Panc1 (cell line): Measurements from ENCODE around the gene PTDSS2. TPM values are rescaled to one million over a fixed set of nuclear protein-coding genes. Genes with fewer than 3 reads are reported as not detected.
A peak's percentile ranks its signal among the peaks of the same experiment; 100 is the strongest.

ENCODE experiments used
- ATAC-seq: fragments of 200-7000 bp; cut with Tn5 transposase; 2 replicates; pipeline ENCODE4 v1.9.1; 2020; ENCODE audit warnings: mild to moderate bottlenecking, moderate library complexity
- BruUV-seq: library from RNA; stranded (reverse); fragments of 400-500 nt; replicated peaks from 2 replicates; lab custom pipeline; 2021; lab: Mats Ljungman, UMichigan
- CTCF ChIA-PET: fragments of 300-600 bp; sonication (Branson Sonifier 250); formaldehyde crosslinking; loops from one replicate; lab custom pipeline; 2022; ENCODE audit warnings: antibody characterized with exemption; lab: Charles Lee
- POLR2A ChIA-PET: fragments of 300-600 bp; sonication (Branson Sonifier 250); formaldehyde crosslinking; loops from one replicate; lab custom pipeline; 2022; ENCODE audit warnings: antibody characterized with exemption; lab: Charles Lee
- DNase-seq: peaks from one replicate; pipeline ENCODE4 v3.0.0-alpha.2; 2010; ENCODE audit warnings: low read depth, low spot score
- H3K27ac ChIP-seq: 2 replicates; pipeline ENCODE4 v1.5.1; 2011; ENCODE audit warnings: mild to moderate bottlenecking, low read length, inconsistent platforms
- H3K27me3 ChIP-seq: fragments of 200-500 bp; sonication (Bioruptor generic); 2 replicates; pipeline ENCODE4 v1.6.0; 2014; ENCODE audit warnings: low read length, inconsistent platforms; ENCODE audit not compliant: control insufficient read depth, insufficient read depth
- H3K36me3 ChIP-seq: fragments of 200-500 bp; sonication (Bioruptor generic); 2 replicates; pipeline ENCODE4 v1.5.1; 2014; ENCODE audit warnings: inconsistent platforms, mild to moderate bottlenecking, low read length, moderate library complexity; ENCODE audit not compliant: control insufficient read depth, insufficient read depth
- H3K4me1 ChIP-seq: 2 replicates; pipeline ENCODE4 v1.5.1; 2011; ENCODE audit warnings: inconsistent platforms, mild to moderate bottlenecking, low read length, moderate library complexity; ENCODE audit not compliant: control insufficient read depth, insufficient read depth
- H3K4me3 ChIP-seq, 2 experiments: 2 replicates each; pipeline ENCODE4 v1.5.1; 2011 to 2012; ENCODE audit warnings: low read depth in 2 of 2, low read length in 2 of 2, mild to moderate bottlenecking in 2 of 2, inconsistent platforms in 1 of 2, moderate library complexity in 1 of 2
- H3K9me3 ChIP-seq: fragments of 200-500 bp; sonication (Bioruptor generic); 2 replicates; pipeline ENCODE4 v1.5.1; 2014; ENCODE audit warnings: low read depth, mild to moderate bottlenecking, inconsistent platforms, low read length, moderate library complexity; ENCODE audit not compliant: control insufficient read depth, insufficient read depth
- POLR2AphosphoS5 ChIP-seq: IDR thresholded peaks from 2 replicates; pipeline ENCODE4 v1.6.1; 2012; ENCODE audit warnings: mild to moderate bottlenecking, low read depth, low read length, moderate library complexity
- SIN3A ChIP-seq: IDR thresholded peaks from 2 replicates; pipeline ENCODE4 v1.6.1; 2012; ENCODE audit warnings: low read depth, mild to moderate bottlenecking, low read length, moderate library complexity, borderline replicate concordance; ENCODE audit not compliant: insufficient read depth
- TCF7L2 ChIP-seq: IDR thresholded peaks from 2 replicates; pipeline ENCODE4 v1.6.1; 2011; ENCODE audit warnings: mild to moderate bottlenecking, low read depth, low read length, inconsistent platforms
- in situ Hi-C: cut with HindIII; loops from 2 replicates; pipeline ENCODE4 v1.10.0; 2016; ENCODE audit warnings: low sequenced_read_pairs, low pct_unique_long_range_greater_than_20kb
- intact Hi-C: fragments of 100-400 bp; cut with micrococcal nuclease; formaldehyde crosslinking; loops from one replicate; pipeline ENCODE4 v1.10.0; 2022; ENCODE audit not compliant: unreplicated experiment
- total RNA-seq: library from RNA; stranded (reverse); gene quantifications from one replicate; pipeline ENCODE4 v1.2.1, GENCODE V29; 2021; ENCODE audit not compliant: unreplicated experiment
- TF ChIP-seq, protein P1 (sequence below): fragments of 450-650 bp; IDR thresholded peaks from 2 replicates; pipeline ENCODE4 v1.5.1; 2017; ENCODE audit warnings: mild to moderate bottlenecking
- TF ChIP-seq, protein P2 (sequence below), 2 experiments: IDR thresholded peaks; 2 replicates each; pipeline ENCODE4 v1.6.1; 2011 to 2012; ENCODE audit warnings: low read depth in 2 of 2, control low read depth in 1 of 2, low read length in 1 of 2, mild to moderate bottlenecking in 1 of 2, moderate library complexity in 1 of 2; ENCODE audit not compliant: insufficient read depth in 1 of 2

Gene PTDSS2
- total RNA-seq, 1 experiment from 2014 or later: 103 TPM

DNA sequence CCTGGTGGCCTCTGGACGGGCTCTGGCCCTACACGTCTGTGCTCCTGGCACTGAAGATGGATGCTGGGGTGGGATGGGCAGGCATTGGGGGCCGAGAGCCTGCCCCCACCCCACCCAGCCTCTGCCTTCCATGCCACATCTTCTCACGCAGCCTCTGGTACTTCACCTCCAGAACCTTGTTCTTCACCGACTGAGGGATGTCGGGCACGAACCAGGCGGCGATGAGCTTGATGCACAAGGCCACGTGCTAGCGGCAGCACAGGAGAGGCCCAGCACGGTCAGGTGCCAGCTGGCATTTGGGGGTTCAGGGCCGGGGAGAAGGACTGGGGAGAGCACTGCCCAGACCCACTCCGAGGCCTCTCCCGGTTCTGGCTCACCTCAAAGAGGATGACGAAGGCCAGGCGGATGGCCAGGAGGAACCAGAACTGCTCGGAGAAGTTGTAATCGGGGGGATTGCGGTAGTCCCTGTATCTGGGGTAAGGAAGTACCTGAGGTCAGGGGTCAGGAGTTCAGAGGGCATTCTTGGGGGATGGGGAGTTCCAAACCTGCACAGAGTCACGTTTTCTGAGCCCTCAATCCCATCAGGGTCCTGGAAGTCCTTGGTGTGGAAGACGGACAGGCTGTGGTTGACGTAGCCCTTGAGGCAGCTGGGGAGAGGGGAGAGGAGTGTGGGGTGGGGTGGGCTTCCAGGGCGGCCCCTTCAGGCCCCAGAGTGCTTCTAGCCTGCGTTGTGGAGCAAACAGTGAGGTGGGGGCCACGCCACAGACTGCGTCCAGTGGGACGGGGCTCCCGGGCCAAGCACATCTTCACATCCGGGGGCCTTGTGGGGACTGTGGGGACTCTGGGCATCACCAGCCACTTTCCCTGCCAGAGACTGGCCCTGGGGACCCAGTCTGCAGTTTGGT is 31.5 kb upstream of the PTDSS2 start:
- TF ChIP-seq, protein P1, sequence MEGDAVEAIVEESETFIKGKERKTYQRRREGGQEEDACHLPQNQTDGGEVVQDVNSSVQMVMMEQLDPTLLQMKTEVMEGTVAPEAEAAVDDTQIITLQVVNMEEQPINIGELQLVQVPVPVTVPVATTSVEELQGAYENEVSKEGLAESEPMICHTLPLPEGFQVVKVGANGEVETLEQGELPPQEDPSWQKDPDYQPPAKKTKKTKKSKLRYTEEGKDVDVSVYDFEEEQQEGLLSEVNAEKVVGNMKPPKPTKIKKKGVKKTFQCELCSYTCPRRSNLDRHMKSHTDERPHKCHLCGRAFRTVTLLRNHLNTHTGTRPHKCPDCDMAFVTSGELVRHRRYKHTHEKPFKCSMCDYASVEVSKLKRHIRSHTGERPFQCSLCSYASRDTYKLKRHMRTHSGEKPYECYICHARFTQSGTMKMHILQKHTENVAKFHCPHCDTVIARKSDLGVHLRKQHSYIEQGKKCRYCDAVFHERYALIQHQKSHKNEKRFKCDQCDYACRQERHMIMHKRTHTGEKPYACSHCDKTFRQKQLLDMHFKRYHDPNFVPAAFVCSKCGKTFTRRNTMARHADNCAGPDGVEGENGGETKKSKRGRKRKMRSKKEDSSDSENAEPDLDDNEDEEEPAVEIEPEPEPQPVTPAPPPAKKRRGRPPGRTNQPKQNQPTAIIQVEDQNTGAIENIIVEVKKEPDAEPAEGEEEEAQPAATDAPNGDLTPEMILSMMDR: no peak
- TF ChIP-seq, protein P2, sequence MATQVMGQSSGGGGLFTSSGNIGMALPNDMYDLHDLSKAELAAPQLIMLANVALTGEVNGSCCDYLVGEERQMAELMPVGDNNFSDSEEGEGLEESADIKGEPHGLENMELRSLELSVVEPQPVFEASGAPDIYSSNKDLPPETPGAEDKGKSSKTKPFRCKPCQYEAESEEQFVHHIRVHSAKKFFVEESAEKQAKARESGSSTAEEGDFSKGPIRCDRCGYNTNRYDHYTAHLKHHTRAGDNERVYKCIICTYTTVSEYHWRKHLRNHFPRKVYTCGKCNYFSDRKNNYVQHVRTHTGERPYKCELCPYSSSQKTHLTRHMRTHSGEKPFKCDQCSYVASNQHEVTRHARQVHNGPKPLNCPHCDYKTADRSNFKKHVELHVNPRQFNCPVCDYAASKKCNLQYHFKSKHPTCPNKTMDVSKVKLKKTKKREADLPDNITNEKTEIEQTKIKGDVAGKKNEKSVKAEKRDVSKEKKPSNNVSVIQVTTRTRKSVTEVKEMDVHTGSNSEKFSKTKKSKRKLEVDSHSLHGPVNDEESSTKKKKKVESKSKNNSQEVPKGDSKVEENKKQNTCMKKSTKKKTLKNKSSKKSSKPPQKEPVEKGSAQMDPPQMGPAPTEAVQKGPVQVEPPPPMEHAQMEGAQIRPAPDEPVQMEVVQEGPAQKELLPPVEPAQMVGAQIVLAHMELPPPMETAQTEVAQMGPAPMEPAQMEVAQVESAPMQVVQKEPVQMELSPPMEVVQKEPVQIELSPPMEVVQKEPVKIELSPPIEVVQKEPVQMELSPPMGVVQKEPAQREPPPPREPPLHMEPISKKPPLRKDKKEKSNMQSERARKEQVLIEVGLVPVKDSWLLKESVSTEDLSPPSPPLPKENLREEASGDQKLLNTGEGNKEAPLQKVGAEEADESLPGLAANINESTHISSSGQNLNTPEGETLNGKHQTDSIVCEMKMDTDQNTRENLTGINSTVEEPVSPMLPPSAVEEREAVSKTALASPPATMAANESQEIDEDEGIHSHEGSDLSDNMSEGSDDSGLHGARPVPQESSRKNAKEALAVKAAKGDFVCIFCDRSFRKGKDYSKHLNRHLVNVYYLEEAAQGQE (IDR thresholded peaks at IDR 0.05; ENCODE audit: insufficient read depth in 1 of 2, low read depth in 2 of 2, low read length in 1 of 2): peak in 1 of 2 experiments; percentile 11; a peak in 1 of 4 replicates
- in situ Hi-C loops (no loop called here), intact Hi-C loops (no loop called here)
- Histone ChIP-seq H3K4me3 (no peak overlapping the region), H3K9me3 (no peaks in the 10 kb centered on the region), H3K36me3 (no peaks in the 10 kb centered on the region), H3K27ac (no peak overlapping the region), H3K27me3 (no peaks in the 10 kb centered on the region), H3K4me1 (peaks cover 33% of the 10 kb centered on the region)
- ATAC-seq: no peak
- no TSS peak for BruUV-seq
- CTCF ChIA-PET: no interaction called here
- POLR2A ChIA-PET: interaction anchor here (0.6 kb wide), 1 partner anchor 22 kb away, joined by 6 read pairs; no protein-coding TSS in a partner anchor
- DNase-seq: no peak

DNA sequence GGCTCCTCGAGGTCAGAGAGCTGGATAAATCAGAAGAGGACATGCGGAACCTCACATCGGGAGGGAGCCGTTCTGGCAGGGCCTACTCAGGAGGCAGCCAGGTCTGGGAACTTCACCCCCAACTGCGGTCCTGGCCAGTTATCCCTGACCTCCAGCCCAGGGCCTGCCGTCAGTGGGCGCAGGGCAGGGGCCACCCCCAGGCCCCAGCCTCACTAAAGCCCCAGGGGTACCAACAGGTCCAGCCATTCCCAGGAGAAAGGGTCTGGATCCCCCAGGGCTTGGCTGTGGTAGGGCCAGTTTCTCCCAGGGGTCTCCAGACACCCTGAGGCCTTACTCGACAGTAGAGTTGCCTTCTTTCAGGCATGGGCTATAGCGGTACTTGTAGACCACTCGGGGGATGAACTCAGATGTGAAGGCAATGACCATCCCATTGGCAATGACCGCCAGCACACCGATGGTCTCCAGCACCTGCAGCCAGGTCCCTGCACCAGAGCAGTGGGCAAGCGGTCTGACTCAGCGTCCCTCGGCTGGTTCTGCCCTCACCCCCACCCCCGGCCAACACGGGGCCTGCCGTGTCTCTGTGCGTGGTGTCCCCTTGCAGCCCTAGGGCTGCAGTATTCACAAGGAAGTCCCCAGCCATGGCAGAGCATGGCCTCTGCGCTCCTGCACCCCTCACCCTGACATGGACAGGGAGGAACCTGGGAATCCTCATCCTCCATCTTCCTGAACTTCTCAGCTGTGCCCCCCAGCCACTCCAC is 30.7 kb upstream of the PTDSS2 start:
- no peak overlapping the region for H3K27ac ChIP-seq
- no peak overlapping the region for H3K4me3 ChIP-seq
- peaks cover 31% of the 10 kb centered on the region for H3K4me1 ChIP-seq
- no peaks in the 10 kb centered on the region for H3K9me3 ChIP-seq
- H3K36me3 ChIP-seq: no peaks in the 10 kb centered on the region
- no TSS peak for BruUV-seq
- intact Hi-C loops: no loop called here
- H3K27me3 ChIP-seq: no peaks in the 10 kb centered on the region
- no peak for DNase-seq
- CTCF ChIA-PET: no interaction called here
- no peak for ATAC-seq
- in situ Hi-C loops: no loop called here
- no peak for TF ChIP-seq POLR2AphosphoS5
- TF ChIP-seq SIN3A: no peak
- no peak for TF ChIP-seq TCF7L2
- TF ChIP-seq, protein P2 (IDR thresholded peaks at IDR 0.05; ENCODE audit: insufficient read depth in 1 of 2, low read depth in 2 of 2, low read length in 1 of 2): no peak
- TF ChIP-seq, protein P1: no peak
- POLR2A ChIA-PET: no interaction called here
